Fibroblast of mammary gland (primary cell): Measurements from ENCODE around the gene TMC2.

Experiments used
- DNase-seq: peaks from one replicate; pipeline ENCODE4 v3.0.0-alpha.2; 2010; ENCODE audit warnings: low read depth
- H3K4me3 ChIP-seq: 2 replicates; pipeline ENCODE4 v1.5.1; 2011; ENCODE audit warnings: low read depth, mild to moderate bottlenecking, low read length, moderate library complexity; ENCODE audit not compliant: control insufficient read depth
- CTCF ChIP-seq: conservative IDR thresholded peaks from 2 replicates; pipeline ENCODE4 v1.5.1; 2011; ENCODE audit warnings: low read depth, low read length, inconsistent platforms; ENCODE audit not compliant: control insufficient read depth, insufficient read depth

TMC2 gene

GRCh38 chr20:2528671-2529271 is 7.6 kb upstream of the TMC2 start:
- DNase-seq, result no peak
- no peak overlapping the region for H3K4me3 ChIP-seq
- no peak for TF ChIP-seq CTCF

- H3K4me3 ChIP-seq, result no peak overlapping the region
- no peak for DNase-seq
- TF ChIP-seq CTCF, result no peak
Observed at GRCh38 chr20:2533118-2533517, 3.3 kb upstream of the TMC2 start.

GRCh38 chr20:2535711-2536559 is 438 bp upstream of the TMC2 start:
- H3K4me3 ChIP-seq, result no peak overlapping the region
- DNase-seq, result no peak
- TF ChIP-seq CTCF, result no peak

- TF ChIP-seq CTCF, result no peak
Observed at GRCh38 chr20:2537101-2537500, 728 bp downstream of the TMC2 start.

GRCh38 chr20:2538356-2538755 is 2.0 kb downstream of the TMC2 start:
- no peak for DNase-seq
- H3K4me3 ChIP-seq, result no peak overlapping the region
- no peak for TF ChIP-seq CTCF

More at GRCh38 chr20:2537101-2537500, 728 bp downstream of the TMC2 start:
- no peak for DNase-seq
- no peak overlapping the region for H3K4me3 ChIP-seq

GRCh38 chr20:2538931-2539720 is 2.8 kb downstream of the TMC2 start:
- no peak overlapping the region for H3K4me3 ChIP-seq
- no peak for TF ChIP-seq CTCF
- DNase-seq, result no peak
